Measurements from ENCODE around the gene PPP5C. TPM values are rescaled to one million over a fixed set of nuclear protein-coding genes. Genes with fewer than 3 reads are reported as not detected.

PPP5C gene
- total and polyA plus RNA-seq, 2 of the 8 experiments (the other 6 are each of a cell fraction or from before 2014, with no cell fraction given), result 112 to 156 TPM

- TF ChIP-seq POLR2AphosphoS5 (IDR thresholded peaks at IDR 0.05; ENCODE audit: low read depth, low read length), result no peak
- TF ChIP-seq KDM1A (IDR thresholded peaks at IDR 0.05; ENCODE audit: borderline replicate concordance, low read length), result no peak
- TF ChIP-seq HDAC2 (IDR thresholded peaks at IDR 0.05; ENCODE audit: borderline replicate concordance in 1 of 2, low read depth in 2 of 2, low read length in 2 of 2), result no peak
These were observed 21.2 kb downstream of the PPP5C start (continued) for GRCh38 chr19:46368116-46368515.

Data from H1 (cell line).